KMS-11 (cell line): ENCODE results near the gene TMIGD2.

ENCODE experiments used
- H2AFZ ChIP-seq: fragments of 200-600 bp; sonication (generic); 2 replicates; pipeline ENCODE4 v1.6.1; 2016; ENCODE audit warnings: antibody characterized with exemption, mixed run types, low read depth
- H3K27ac ChIP-seq: fragments of 200-600 bp; sonication (generic); 2 replicates; pipeline ENCODE4 v1.6.1; 2016; ENCODE audit warnings: mild to moderate bottlenecking, mixed run types
- H3K27me3 ChIP-seq: fragments of 200-600 bp; sonication (generic); 2 replicates; pipeline ENCODE4 v1.6.1; 2017; ENCODE audit warnings: mild to moderate bottlenecking, low read depth, mixed run types, moderate library complexity; ENCODE audit not compliant: insufficient read depth
- H3K36me3 ChIP-seq: fragments of 200-600 bp; sonication (generic); 2 replicates; pipeline ENCODE4 v1.6.1; 2017; ENCODE audit warnings: mild to moderate bottlenecking, mixed run types; ENCODE audit not compliant: insufficient read depth
- H3K4me1 ChIP-seq: fragments of 200-600 bp; sonication (generic); 2 replicates; pipeline ENCODE4 v1.6.1; 2016; ENCODE audit warnings: mild to moderate bottlenecking, low read depth, mixed run types; ENCODE audit not compliant: poor library complexity, severe bottlenecking
- H3K4me2 ChIP-seq: fragments of 200-600 bp; sonication (generic); 2 replicates; pipeline ENCODE4 v1.7.0; 2016; ENCODE audit warnings: mild to moderate bottlenecking, mixed run types
- H3K4me3 ChIP-seq: fragments of 200-600 bp; sonication (generic); IDR thresholded peaks from 2 replicates; pipeline ENCODE4 v1.6.1; 2017; ENCODE audit warnings: low read depth, low read length, mixed read lengths; ENCODE audit not compliant: insufficient read depth
- H3K79me2 ChIP-seq: fragments of 200-600 bp; sonication (generic); 2 replicates; pipeline ENCODE4 v1.6.1; 2016; ENCODE audit warnings: low read depth, mixed run types; ENCODE audit not compliant: insufficient read depth
- H3K9ac ChIP-seq: fragments of 200-600 bp; sonication (generic); 2 replicates; pipeline ENCODE4 v1.6.1; 2016; ENCODE audit warnings: mild to moderate bottlenecking, mixed run types
- H4K20me1 ChIP-seq: fragments of 200-600 bp; sonication (generic); 2 replicates; pipeline ENCODE4 v1.6.1; 2016; ENCODE audit warnings: mild to moderate bottlenecking, mixed run types; ENCODE audit not compliant: insufficient read depth
- CTCF ChIP-seq: fragments of 200-600 bp; sonication (generic); conservative IDR thresholded peaks from 2 replicates; pipeline ENCODE4 v1.6.1; 2017; ENCODE audit warnings: low read depth, mild to moderate bottlenecking, antibody characterized with exemption, low read length, moderate library complexity, mixed read lengths

Gene TMIGD2

GRCh38 chr19:4316956-4317355 lies 14.8 kb upstream of the TMIGD2 start:
- Histone ChIP-seq H4K20me1 (no peaks in the 10 kb centered on the region), H3K27me3 (no peaks in the 10 kb centered on the region; the same call in 1 of the 2 replicates), H3K4me2 (no peak overlapping the region), H3K79me2 (no peaks in the 10 kb centered on the region), H3K27ac (no peak overlapping the region), H3K36me3 (no peaks in the 10 kb centered on the region), H3K4me3 (no peak overlapping the region), H3K4me1 (no peaks in the 10 kb centered on the region), H3K9ac (no peak overlapping the region), H2AFZ (no peak overlapping the region)
- no peak for TF ChIP-seq CTCF

- Histone ChIP-seq H3K79me2 (no peaks in the 10 kb centered on the region), H3K4me1 (no peaks in the 10 kb centered on the region), H4K20me1 (no peaks in the 10 kb centered on the region), H3K27me3 (no peaks in the 10 kb centered on the region; the same call in 1 of the 2 replicates), H3K27ac (no peak overlapping the region), H2AFZ (no peak overlapping the region), H3K4me2 (no peak overlapping the region), H3K36me3 (no peaks in the 10 kb centered on the region), H3K4me3 (no peak overlapping the region), H3K9ac (no peak overlapping the region)
- TF ChIP-seq CTCF: no peak
Measured at GRCh38 chr19:4313847-4314490, 11.8 kb upstream of the TMIGD2 start.

GRCh38 chr19:4310247-4311121 lies 8.3 kb upstream of the TMIGD2 start:
- H3K4me2 ChIP-seq: no peak overlapping the region
- H3K36me3 ChIP-seq: no peaks in the 10 kb centered on the region

GRCh38 chr19:4305659-4306058 lies 3.5 kb upstream of the TMIGD2 start:
- Histone ChIP-seq H4K20me1 (no peaks in the 10 kb centered on the region), H3K9ac (no peak overlapping the region), H3K4me2 (no peak overlapping the region), H3K79me2 (no peaks in the 10 kb centered on the region), H3K36me3 (no peaks in the 10 kb centered on the region), H3K4me3 (no peak overlapping the region), H3K4me1 (no peaks in the 10 kb centered on the region), H2AFZ (no peak overlapping the region), H3K27ac (no peak overlapping the region), H3K27me3 (no peaks in the 10 kb centered on the region; the same call in 1 of the 2 replicates)
- no peak for TF ChIP-seq CTCF

More at GRCh38 chr19:4310247-4311121, 8.3 kb upstream of the TMIGD2 start:
- no peak overlapping the region for H3K4me3 ChIP-seq
- H3K27me3 ChIP-seq: no peaks in the 10 kb centered on the region; the same call in 1 of the 2 replicates
- no peaks in the 10 kb centered on the region for H3K79me2 ChIP-seq
- no peaks in the 10 kb centered on the region for H3K4me1 ChIP-seq
- no peak overlapping the region for H2AFZ ChIP-seq
- TF ChIP-seq CTCF: no peak
- H3K27ac ChIP-seq: no peak overlapping the region
- no peaks in the 10 kb centered on the region for H4K20me1 ChIP-seq
- no peak overlapping the region for H3K9ac ChIP-seq
